Activated T-helper 9 cell treated with anti-CD3 and anti-CD28 coated beads, Interleukin-2, amount 50 U/mL, for 16 hours (primary cell): ENCODE results near the gene MINDY4.

Experiments
- DNase-seq: peaks from one replicate; pipeline ENCODE4 v3.0.0-alpha.2; 2020; ENCODE audit warnings: low read depth

Gene MINDY4

GRCh38 chr7:30775992-30776391 is 4.8 kb downstream of the MINDY4 start:
- no peak for DNase-seq

GRCh38 chr7:30776971-30777370 is 5.8 kb downstream of the MINDY4 start:
- DNase-seq, result no peak

- no peak for DNase-seq
Observed at GRCh38 chr7:30778255-30779025, 7.2 kb downstream of the MINDY4 start.

- no peak for DNase-seq
Observed at GRCh38 chr7:30779574-30779973, 8.4 kb downstream of the MINDY4 start.

GRCh38 chr7:30780941-30781340 is 9.7 kb downstream of the MINDY4 start:
- no peak for DNase-seq

GRCh38 chr7:30782690-30783089 is 11.5 kb downstream of the MINDY4 start:
- DNase-seq, result no peak

- DNase-seq, result no peak
Observed at GRCh38 chr7:30785786-30786185, 14.6 kb downstream of the MINDY4 start.

GRCh38 chr7:30787486-30787885 is 16.3 kb downstream of the MINDY4 start:
- DNase-seq, result no peak

- DNase-seq, result no peak
Observed at GRCh38 chr7:30788640-30789333, 17.6 kb downstream of the MINDY4 start.

GRCh38 chr7:30789334-30789711 is 18.1 kb downstream of the MINDY4 start:
- DNase-seq, result no peak

- DNase-seq, result no peak
Observed at GRCh38 chr7:30790356-30790755, 19.1 kb downstream of the MINDY4 start.

- DNase-seq, result no peak
Observed at GRCh38 chr7:30791114-30791513, 19.9 kb downstream of the MINDY4 start.

GRCh38 chr7:30795161-30795948 is 24.1 kb downstream of the MINDY4 start:
- no peak for DNase-seq

GRCh38 chr7:30796105-30796869 is 25.1 kb downstream of the MINDY4 start:
- no peak for DNase-seq

- no peak for DNase-seq
Observed at GRCh38 chr7:30797176-30798040, 26.2 kb downstream of the MINDY4 start.

GRCh38 chr7:30799206-30799975 is 28.2 kb downstream of the MINDY4 start:
- DNase-seq, result no peak

- DNase-seq, result no peak
Observed at GRCh38 chr7:30799976-30800661, 28.9 kb downstream of the MINDY4 start.

- no peak for DNase-seq
Observed at GRCh38 chr7:30800785-30801252, 29.6 kb downstream of the MINDY4 start.

- no peak for DNase-seq
Observed at GRCh38 chr7:30802812-30803211, 31.6 kb downstream of the MINDY4 start.
